K562 (cell line): Measurements from ENCODE around the gene CEP350. TPM values are rescaled to one million over a fixed set of nuclear protein-coding genes. Genes with fewer than 3 reads are reported as not detected.
A peak's percentile ranks its signal among the peaks of the same experiment; 100 is the strongest.

Source experiments
- ATF1 ChIP-seq, 2 experiments: fragments of 450-650 bp in 1 of 2; IDR thresholded peaks; 2 replicates each; pipeline ENCODE4 v1.6.1; 2016; ENCODE audit warnings: missing compliant biosample characterization in 1 of 2, missing genetic modification characterization in 1 of 2
- ATF7 ChIP-seq: fragments of 450-650 bp; IDR thresholded peaks from 2 replicates; pipeline ENCODE4 v1.7.1; 2014; ENCODE audit warnings: mild to moderate bottlenecking, moderate library complexity
- ELF1 ChIP-seq: fragments of 200-800 bp; sonication (Bioruptor generic); IDR thresholded peaks from 2 replicates; pipeline ENCODE4 v1.6.1; 2016; ENCODE audit warnings: missing genetic modification characterization, missing compliant biosample characterization
- NBN ChIP-seq: fragments of 450-650 bp; IDR thresholded peaks from 2 replicates; pipeline ENCODE4 v1.6.1; 2016; ENCODE audit warnings: low read depth, mild to moderate bottlenecking
- NCOR1 ChIP-seq: fragments of 450-650 bp; IDR thresholded peaks from 2 replicates; pipeline ENCODE4 v1.6.1; 2016; ENCODE audit warnings: mild to moderate bottlenecking, moderate library complexity
- ZNF175 ChIP-seq: fragments of 200-800 bp; sonication (Bioruptor generic); IDR thresholded peaks from 2 replicates; pipeline ENCODE4 v1.6.1; 2016; ENCODE audit warnings: low read depth, mild to moderate bottlenecking, missing genetic modification characterization, missing compliant biosample characterization
- polyA plus RNA-seq, 8 experiments: library from polyadenylated mRNA; depleted of rRNA in 4 of 8; stranded (reverse) in 5 of 8; unstranded in 3 of 8; fragments of >200 nt; fragmentation: Nextera tagmentation in 2 of 8; fragmentation: Illumina TruSeq in 1 of 8; extraction: Ambion mirVana in 2 of 8; extraction: Trizol in 1 of 8; gene quantifications; 2 replicates each; pipeline versions ENCODE4 v1.2.1 to v1.2.3, GENCODE V29; 2011 to 2014; ENCODE audit warnings: inconsistent platforms in 1 of 8, missing spikeins in 1 of 8
- total RNA-seq, 7 experiments: library from RNA; depleted of rRNA in 6 of 7; stranded (reverse); fragments of >200 nt in 6 of 7; fragmentation: Illumina TruSeq in 2 of 7; extraction: Trizol in 2 of 7; gene quantifications; 2 replicates each; pipeline versions ENCODE4 v1.2.1 to v1.2.3, GENCODE V29; 2011 to 2021; ENCODE audit warnings: low replicate concordance in 1 of 7
- TF ChIP-seq, protein P1 (sequence below), 2 experiments: fragments of 150-350 bp in 1 of 2; IDR thresholded peaks; 2 replicates each; pipeline ENCODE4 v1.6.1; 2012 to 2016; ENCODE audit warnings: low read depth in 2 of 2, low read length in 2 of 2, mild to moderate bottlenecking in 1 of 2, moderate library complexity in 1 of 2
- TF ChIP-seq, protein P2 (sequence below): fragments of 450-650 bp; IDR thresholded peaks from 2 replicates; pipeline ENCODE4 v1.6.1; 2016; ENCODE audit warnings: mild to moderate bottlenecking, moderate library complexity
- TF ChIP-seq, protein P3 (sequence below): fragments of 450-650 bp; IDR thresholded peaks from one replicate; pipeline ENCODE4 v1.6.1; 2018; ENCODE audit warnings: mild to moderate bottlenecking, moderate library complexity; ENCODE audit not compliant: partially characterized antibody

The CEP350 gene
- total and polyA plus RNA-seq, 9 of the 15 experiments (the other 6 are each of a cell fraction or from before 2014, with no cell fraction given) = 8.3 to 64.3 (median 28.0) TPM

DNA sequence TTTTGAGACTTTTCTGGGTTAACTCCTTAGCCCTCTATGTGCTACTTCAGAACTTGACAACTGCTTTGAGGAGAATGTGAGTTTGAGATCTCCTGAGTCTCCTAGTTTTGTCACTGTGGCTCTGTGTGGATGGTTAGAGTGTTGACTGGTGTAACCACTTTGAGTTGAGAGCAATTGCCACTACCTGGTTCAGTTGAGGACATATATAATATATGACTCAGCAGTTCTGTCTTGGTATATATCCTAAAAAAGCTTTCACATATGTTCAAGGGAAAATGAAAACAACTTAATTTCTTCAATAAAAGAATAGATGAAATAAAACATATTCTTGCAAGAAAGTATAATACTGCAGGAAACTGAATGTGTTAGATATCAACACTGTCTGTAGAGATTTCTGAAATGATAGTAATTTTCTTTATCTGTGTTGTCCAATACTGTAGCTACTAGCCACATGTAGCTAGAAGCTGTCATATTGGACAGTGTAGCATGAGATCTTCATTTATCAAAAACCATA is 103.3 kb downstream of the CEP350 start (continued):
- TF ChIP-seq ATF1 (CRISPR knock-in tag; IDR thresholded peaks at IDR 0.05) (no peak), ATF1 (tag; IDR thresholded peaks at IDR 0.05) (peak; percentile 38), ELF1 (tag) (peak; percentile 69; the same call in 1 of the 2 replicates), ATF7 (no peak; the same call in 1 of the 2 replicates), NBN (no peak; the same call in 1 of the 2 replicates), NCOR1 (peak; percentile 50; the same call in 1 of the 2 replicates), ZNF175 (CRISPR knock-in tag) (peak; percentile 66; the same call in 1 of the 2 replicates)
- TF ChIP-seq, protein P1, sequence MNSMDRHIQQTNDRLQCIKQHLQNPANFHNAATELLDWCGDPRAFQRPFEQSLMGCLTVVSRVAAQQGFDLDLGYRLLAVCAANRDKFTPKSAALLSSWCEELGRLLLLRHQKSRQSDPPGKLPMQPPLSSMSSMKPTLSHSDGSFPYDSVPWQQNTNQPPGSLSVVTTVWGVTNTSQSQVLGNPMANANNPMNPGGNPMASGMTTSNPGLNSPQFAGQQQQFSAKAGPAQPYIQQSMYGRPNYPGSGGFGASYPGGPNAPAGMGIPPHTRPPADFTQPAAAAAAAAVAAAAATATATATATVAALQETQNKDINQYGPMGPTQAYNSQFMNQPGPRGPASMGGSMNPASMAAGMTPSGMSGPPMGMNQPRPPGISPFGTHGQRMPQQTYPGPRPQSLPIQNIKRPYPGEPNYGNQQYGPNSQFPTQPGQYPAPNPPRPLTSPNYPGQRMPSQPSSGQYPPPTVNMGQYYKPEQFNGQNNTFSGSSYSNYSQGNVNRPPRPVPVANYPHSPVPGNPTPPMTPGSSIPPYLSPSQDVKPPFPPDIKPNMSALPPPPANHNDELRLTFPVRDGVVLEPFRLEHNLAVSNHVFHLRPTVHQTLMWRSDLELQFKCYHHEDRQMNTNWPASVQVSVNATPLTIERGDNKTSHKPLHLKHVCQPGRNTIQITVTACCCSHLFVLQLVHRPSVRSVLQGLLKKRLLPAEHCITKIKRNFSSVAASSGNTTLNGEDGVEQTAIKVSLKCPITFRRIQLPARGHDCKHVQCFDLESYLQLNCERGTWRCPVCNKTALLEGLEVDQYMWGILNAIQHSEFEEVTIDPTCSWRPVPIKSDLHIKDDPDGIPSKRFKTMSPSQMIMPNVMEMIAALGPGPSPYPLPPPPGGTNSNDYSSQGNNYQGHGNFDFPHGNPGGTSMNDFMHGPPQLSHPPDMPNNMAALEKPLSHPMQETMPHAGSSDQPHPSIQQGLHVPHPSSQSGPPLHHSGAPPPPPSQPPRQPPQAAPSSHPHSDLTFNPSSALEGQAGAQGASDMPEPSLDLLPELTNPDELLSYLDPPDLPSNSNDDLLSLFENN (IDR thresholded peaks at IDR 0.05; ENCODE audit: low read depth in 2 of 2, low read length in 2 of 2) = no peak
- TF ChIP-seq, protein P2, sequence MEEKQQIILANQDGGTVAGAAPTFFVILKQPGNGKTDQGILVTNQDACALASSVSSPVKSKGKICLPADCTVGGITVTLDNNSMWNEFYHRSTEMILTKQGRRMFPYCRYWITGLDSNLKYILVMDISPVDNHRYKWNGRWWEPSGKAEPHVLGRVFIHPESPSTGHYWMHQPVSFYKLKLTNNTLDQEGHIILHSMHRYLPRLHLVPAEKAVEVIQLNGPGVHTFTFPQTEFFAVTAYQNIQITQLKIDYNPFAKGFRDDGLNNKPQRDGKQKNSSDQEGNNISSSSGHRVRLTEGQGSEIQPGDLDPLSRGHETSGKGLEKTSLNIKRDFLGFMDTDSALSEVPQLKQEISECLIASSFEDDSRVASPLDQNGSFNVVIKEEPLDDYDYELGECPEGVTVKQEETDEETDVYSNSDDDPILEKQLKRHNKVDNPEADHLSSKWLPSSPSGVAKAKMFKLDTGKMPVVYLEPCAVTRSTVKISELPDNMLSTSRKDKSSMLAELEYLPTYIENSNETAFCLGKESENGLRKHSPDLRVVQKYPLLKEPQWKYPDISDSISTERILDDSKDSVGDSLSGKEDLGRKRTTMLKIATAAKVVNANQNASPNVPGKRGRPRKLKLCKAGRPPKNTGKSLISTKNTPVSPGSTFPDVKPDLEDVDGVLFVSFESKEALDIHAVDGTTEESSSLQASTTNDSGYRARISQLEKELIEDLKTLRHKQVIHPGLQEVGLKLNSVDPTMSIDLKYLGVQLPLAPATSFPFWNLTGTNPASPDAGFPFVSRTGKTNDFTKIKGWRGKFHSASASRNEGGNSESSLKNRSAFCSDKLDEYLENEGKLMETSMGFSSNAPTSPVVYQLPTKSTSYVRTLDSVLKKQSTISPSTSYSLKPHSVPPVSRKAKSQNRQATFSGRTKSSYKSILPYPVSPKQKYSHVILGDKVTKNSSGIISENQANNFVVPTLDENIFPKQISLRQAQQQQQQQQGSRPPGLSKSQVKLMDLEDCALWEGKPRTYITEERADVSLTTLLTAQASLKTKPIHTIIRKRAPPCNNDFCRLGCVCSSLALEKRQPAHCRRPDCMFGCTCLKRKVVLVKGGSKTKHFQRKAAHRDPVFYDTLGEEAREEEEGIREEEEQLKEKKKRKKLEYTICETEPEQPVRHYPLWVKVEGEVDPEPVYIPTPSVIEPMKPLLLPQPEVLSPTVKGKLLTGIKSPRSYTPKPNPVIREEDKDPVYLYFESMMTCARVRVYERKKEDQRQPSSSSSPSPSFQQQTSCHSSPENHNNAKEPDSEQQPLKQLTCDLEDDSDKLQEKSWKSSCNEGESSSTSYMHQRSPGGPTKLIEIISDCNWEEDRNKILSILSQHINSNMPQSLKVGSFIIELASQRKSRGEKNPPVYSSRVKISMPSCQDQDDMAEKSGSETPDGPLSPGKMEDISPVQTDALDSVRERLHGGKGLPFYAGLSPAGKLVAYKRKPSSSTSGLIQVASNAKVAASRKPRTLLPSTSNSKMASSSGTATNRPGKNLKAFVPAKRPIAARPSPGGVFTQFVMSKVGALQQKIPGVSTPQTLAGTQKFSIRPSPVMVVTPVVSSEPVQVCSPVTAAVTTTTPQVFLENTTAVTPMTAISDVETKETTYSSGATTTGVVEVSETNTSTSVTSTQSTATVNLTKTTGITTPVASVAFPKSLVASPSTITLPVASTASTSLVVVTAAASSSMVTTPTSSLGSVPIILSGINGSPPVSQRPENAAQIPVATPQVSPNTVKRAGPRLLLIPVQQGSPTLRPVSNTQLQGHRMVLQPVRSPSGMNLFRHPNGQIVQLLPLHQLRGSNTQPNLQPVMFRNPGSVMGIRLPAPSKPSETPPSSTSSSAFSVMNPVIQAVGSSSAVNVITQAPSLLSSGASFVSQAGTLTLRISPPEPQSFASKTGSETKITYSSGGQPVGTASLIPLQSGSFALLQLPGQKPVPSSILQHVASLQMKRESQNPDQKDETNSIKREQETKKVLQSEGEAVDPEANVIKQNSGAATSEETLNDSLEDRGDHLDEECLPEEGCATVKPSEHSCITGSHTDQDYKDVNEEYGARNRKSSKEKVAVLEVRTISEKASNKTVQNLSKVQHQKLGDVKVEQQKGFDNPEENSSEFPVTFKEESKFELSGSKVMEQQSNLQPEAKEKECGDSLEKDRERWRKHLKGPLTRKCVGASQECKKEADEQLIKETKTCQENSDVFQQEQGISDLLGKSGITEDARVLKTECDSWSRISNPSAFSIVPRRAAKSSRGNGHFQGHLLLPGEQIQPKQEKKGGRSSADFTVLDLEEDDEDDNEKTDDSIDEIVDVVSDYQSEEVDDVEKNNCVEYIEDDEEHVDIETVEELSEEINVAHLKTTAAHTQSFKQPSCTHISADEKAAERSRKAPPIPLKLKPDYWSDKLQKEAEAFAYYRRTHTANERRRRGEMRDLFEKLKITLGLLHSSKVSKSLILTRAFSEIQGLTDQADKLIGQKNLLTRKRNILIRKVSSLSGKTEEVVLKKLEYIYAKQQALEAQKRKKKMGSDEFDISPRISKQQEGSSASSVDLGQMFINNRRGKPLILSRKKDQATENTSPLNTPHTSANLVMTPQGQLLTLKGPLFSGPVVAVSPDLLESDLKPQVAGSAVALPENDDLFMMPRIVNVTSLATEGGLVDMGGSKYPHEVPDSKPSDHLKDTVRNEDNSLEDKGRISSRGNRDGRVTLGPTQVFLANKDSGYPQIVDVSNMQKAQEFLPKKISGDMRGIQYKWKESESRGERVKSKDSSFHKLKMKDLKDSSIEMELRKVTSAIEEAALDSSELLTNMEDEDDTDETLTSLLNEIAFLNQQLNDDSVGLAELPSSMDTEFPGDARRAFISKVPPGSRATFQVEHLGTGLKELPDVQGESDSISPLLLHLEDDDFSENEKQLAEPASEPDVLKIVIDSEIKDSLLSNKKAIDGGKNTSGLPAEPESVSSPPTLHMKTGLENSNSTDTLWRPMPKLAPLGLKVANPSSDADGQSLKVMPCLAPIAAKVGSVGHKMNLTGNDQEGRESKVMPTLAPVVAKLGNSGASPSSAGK = peak; percentile 60
- TF ChIP-seq, protein P3, sequence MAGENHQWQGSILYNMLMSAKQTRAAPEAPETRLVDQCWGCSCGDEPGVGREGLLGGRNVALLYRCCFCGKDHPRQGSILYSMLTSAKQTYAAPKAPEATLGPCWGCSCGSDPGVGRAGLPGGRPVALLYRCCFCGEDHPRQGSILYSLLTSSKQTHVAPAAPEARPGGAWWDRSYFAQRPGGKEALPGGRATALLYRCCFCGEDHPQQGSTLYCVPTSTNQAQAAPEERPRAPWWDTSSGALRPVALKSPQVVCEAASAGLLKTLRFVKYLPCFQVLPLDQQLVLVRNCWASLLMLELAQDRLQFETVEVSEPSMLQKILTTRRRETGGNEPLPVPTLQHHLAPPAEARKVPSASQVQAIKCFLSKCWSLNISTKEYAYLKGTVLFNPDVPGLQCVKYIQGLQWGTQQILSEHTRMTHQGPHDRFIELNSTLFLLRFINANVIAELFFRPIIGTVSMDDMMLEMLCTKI = no peak
